ENCODE results near the gene PLXNA2.

Gene PLXNA2

GRCh38 chr1:208239473-208240381, 4.5 kb downstream of the PLXNA2 start:
- DNase-seq = no peak

GRCh38 chr1:208238710-208239472, 5.3 kb downstream of the PLXNA2 start:
- DNase-seq = peak; percentile 19

- no peak for DNase-seq
These were observed 6.9 kb downstream of the PLXNA2 start for GRCh38 chr1:208237241-208237640.

GRCh38 chr1:208235982-208236761, 8.0 kb downstream of the PLXNA2 start:
- no peak for DNase-seq

- DNase-seq = no peak
These were observed 8.7 kb downstream of the PLXNA2 start for GRCh38 chr1:208235356-208235981.

- DNase-seq = no peak
These were observed 9.5 kb downstream of the PLXNA2 start for GRCh38 chr1:208234721-208235120.

- no peak for DNase-seq
These were observed 10.2 kb downstream of the PLXNA2 start for GRCh38 chr1:208233978-208234377.

- DNase-seq = no peak
These were observed 10.6 kb downstream of the PLXNA2 start for GRCh38 chr1:208233546-208233945.

GRCh38 chr1:208232662-208233038, 11.5 kb downstream of the PLXNA2 start:
- no peak for DNase-seq

- DNase-seq = no peak
These were observed 12.1 kb downstream of the PLXNA2 start for GRCh38 chr1:208231881-208232661.

GRCh38 chr1:208230668-208231529, 13.3 kb downstream of the PLXNA2 start:
- no peak for DNase-seq

- no peak for DNase-seq
These were observed 15.6 kb downstream of the PLXNA2 start for GRCh38 chr1:208228550-208228949.

GRCh38 chr1:208228026-208228425, 16.2 kb downstream of the PLXNA2 start:
- DNase-seq = no peak

- no peak for DNase-seq
These were observed 16.8 kb downstream of the PLXNA2 start for GRCh38 chr1:208227366-208227765.

GRCh38 chr1:208225954-208226937, 17.9 kb downstream of the PLXNA2 start:
- DNase-seq = no peak

GRCh38 chr1:208224192-208224713, 19.9 kb downstream of the PLXNA2 start:
- no peak for DNase-seq

GRCh38 chr1:208223136-208223535, 21.0 kb downstream of the PLXNA2 start:
- no peak for DNase-seq

- DNase-seq = no peak
These were observed 21.6 kb downstream of the PLXNA2 start for GRCh38 chr1:208222376-208223126.

GRCh38 chr1:208221291-208221622, 22.9 kb downstream of the PLXNA2 start:
- DNase-seq = no peak
